GM08714 (cell line): ENCODE measurements around the gene NSD2.
"Not testable (repeated sequence)": the region's sequence is repeated elsewhere in the genome, so short reads cannot be mapped to it uniquely, and the experiment has no call there.

Experiments
- H3K4me3 ChIP-seq: fragments of 200-500 bp; sonication (Bioruptor generic); 2 replicates; pipeline ENCODE4 v1.5.1; 2014; ENCODE audit warnings: mild to moderate bottlenecking, low read length, inconsistent platforms
- ZNF274 ChIP-seq: IDR thresholded peaks from 2 replicates; pipeline ENCODE4 v1.6.1; 2012; ENCODE audit warnings: mild to moderate bottlenecking, low read depth, low read length

NSD2 gene

GRCh38 chr4:1834047-1834775 is 37.0 kb upstream of the NSD2 start:
- no peak overlapping the region for H3K4me3 ChIP-seq
- no peak for TF ChIP-seq ZNF274

- H3K4me3 ChIP-seq: not testable (repeated sequence)
These were observed 35.4 kb upstream of the NSD2 start for GRCh38 chr4:1835836-1836235.

- no peak for TF ChIP-seq ZNF274
- H3K4me3 ChIP-seq: no peak overlapping the region
These were observed 34.5 kb upstream of the NSD2 start for GRCh38 chr4:1836650-1837049.

- TF ChIP-seq ZNF274: no peak
- no peak overlapping the region for H3K4me3 ChIP-seq
These were observed 34.1 kb upstream of the NSD2 start for GRCh38 chr4:1837069-1837468.

GRCh38 chr4:1839282-1839681 is 31.9 kb upstream of the NSD2 start:
- no peak overlapping the region for H3K4me3 ChIP-seq
- TF ChIP-seq ZNF274: no peak

- no peak overlapping the region for H3K4me3 ChIP-seq
- no peak for TF ChIP-seq ZNF274
These were observed 29.8 kb upstream of the NSD2 start for GRCh38 chr4:1841201-1841886.

GRCh38 chr4:1841887-1842210 is 29.3 kb upstream of the NSD2 start:
- TF ChIP-seq ZNF274: no peak

GRCh38 chr4:1842339-1842895 is 28.8 kb upstream of the NSD2 start:
- TF ChIP-seq ZNF274: no peak
- H3K4me3 ChIP-seq: no peak overlapping the region

More at GRCh38 chr4:1841887-1842210, 29.3 kb upstream of the NSD2 start:
- H3K4me3 ChIP-seq: no peak overlapping the region

GRCh38 chr4:1842993-1843448 is 28.2 kb upstream of the NSD2 start:
- H3K4me3 ChIP-seq: no peak overlapping the region
- no peak for TF ChIP-seq ZNF274

- no peak overlapping the region for H3K4me3 ChIP-seq
- TF ChIP-seq ZNF274: no peak
These were observed 27.3 kb upstream of the NSD2 start for GRCh38 chr4:1843852-1844251.

- not testable (repeated sequence) for H3K4me3 ChIP-seq
These were observed 26.6 kb upstream of the NSD2 start for GRCh38 chr4:1844618-1845017.

GRCh38 chr4:1846580-1846979 is 24.6 kb upstream of the NSD2 start:
- H3K4me3 ChIP-seq: no peak overlapping the region
- TF ChIP-seq ZNF274: no peak

- no peak overlapping the region for H3K4me3 ChIP-seq
- TF ChIP-seq ZNF274: no peak
These were observed 20.9 kb upstream of the NSD2 start for GRCh38 chr4:1850276-1850675.

GRCh38 chr4:1851160-1851559 is 20.0 kb upstream of the NSD2 start:
- no peak for TF ChIP-seq ZNF274

More at GRCh38 chr4:1851160-1851559, 20.0 kb upstream of the NSD2 start:
- H3K4me3 ChIP-seq: no peak overlapping the region
